K562 (cell line): ENCODE measurements around the gene LRRC75A. TPM values are rescaled to one million over a fixed set of nuclear protein-coding genes. Genes with fewer than 3 reads are reported as not detected.
A peak's percentile ranks its signal among the peaks of the same experiment; 100 is the strongest.

ENCODE experiments used
- ATAC-seq: fragments of 200-7000 bp; cut with Tn5 transposase; 3 replicates; pipeline ENCODE4 v1.9.1; 2020; ENCODE audit warnings: moderate library complexity
- BruUV-seq: library from RNA; stranded (reverse); fragments of 400-500 nt; replicated peaks from 2 replicates; lab custom pipeline; 2021; lab: Mats Ljungman, UMichigan
- CTCF ChIA-PET: fragments of 300-600 bp; formaldehyde crosslinking; extraction: SDS; loops from one replicate; lab custom pipeline; 2021; ENCODE audit warnings: low intra/inter-chr PET ratio; lab: Yijun Ruan, JAX
- POLR2A ChIA-PET: fragments of 300-600, 350-650 bp; sonication (Branson Sonifier 250); formaldehyde crosslinking; extraction: SDS; loops from one replicate; lab custom pipeline; 2021; ENCODE audit warnings: antibody characterized with exemption, inconsistent platforms; lab: Yijun Ruan, JAX
- DNase-seq, 4 experiments: peaks; one replicate each; pipeline versions ENCODE4 v3.0.0 to v3.0.0-alpha.2; 2011 to 2018; ENCODE audit warnings: low spot score in 3 of 4, mixed read lengths in 3 of 4; ENCODE audit errors: extremely low read depth in 1 of 4
- FAIRE-seq: peaks from 2 replicates; lab custom pipeline; 2011; peaks lifted over from hg19 to GRCh38; lab: Jason Lieb, UNC
- H2AFZ ChIP-seq: 2 replicates; pipeline ENCODE4 v1.6.0; 2011; ENCODE audit warnings: low read depth, low read length, control low read depth, inconsistent platforms
- H3K27ac ChIP-seq: fragments of 200-600 bp; 3 replicates; pipeline ENCODE4 v1.8.0; 2011; ENCODE audit warnings: low read depth, mild to moderate bottlenecking, control low read depth, inconsistent platforms, low read length, moderate library complexity, mixed read lengths; ENCODE audit errors: extremely low read depth
- H3K27me3 ChIP-seq, 2 experiments: fragments of 300-600 bp in 1 of 2; 2 replicates in 1 of 2; 3 replicates in 1 of 2; pipeline versions ENCODE4 v1.6.0 to v1.8.0; 2011; ENCODE audit warnings: inconsistent platforms in 2 of 2, low read length in 2 of 2, mild to moderate bottlenecking in 1 of 2, mixed read lengths in 1 of 2, moderate library complexity in 1 of 2; ENCODE audit not compliant: control insufficient read depth in 2 of 2, insufficient read depth in 2 of 2
- H3K36me3 ChIP-seq: fragments of 300-600 bp; 3 replicates; pipeline ENCODE4 v1.8.0; 2011; ENCODE audit warnings: mild to moderate bottlenecking, low read length, inconsistent platforms; ENCODE audit not compliant: control insufficient read depth, insufficient read depth
- H3K4me1 ChIP-seq, 2 experiments: fragments of 200-600 bp in 1 of 2; replicated peaks in 1 of 2; 2 replicates in 1 of 2; 3 replicates in 1 of 2; pipeline versions ENCODE4 v1.5.1 to v1.8.0; 2011; ENCODE audit warnings: inconsistent platforms in 2 of 2, low read length in 2 of 2, mild to moderate bottlenecking in 1 of 2, mixed read lengths in 1 of 2, moderate library complexity in 1 of 2; ENCODE audit not compliant: control insufficient read depth in 2 of 2, insufficient read depth in 2 of 2
- H3K4me2 ChIP-seq: 2 replicates; pipeline ENCODE4 v1.6.1; 2011; ENCODE audit warnings: low read length, control low read depth, inconsistent platforms, mixed read lengths; ENCODE audit not compliant: insufficient read depth
- H3K4me3 ChIP-seq: fragments of 200-600 bp; sonication (generic), shearing (Covaris generic); 2 replicates; pipeline ENCODE4 v1.5.1; 2016; ENCODE audit warnings: control low read depth, inconsistent platforms
- H3K79me2 ChIP-seq: fragments of 200-600 bp; 3 replicates; pipeline ENCODE4 v1.8.0; 2011; ENCODE audit warnings: low read length, inconsistent platforms; ENCODE audit not compliant: control insufficient read depth, insufficient read depth
- H3K9ac ChIP-seq, 2 experiments: 2 replicates each; pipeline versions ENCODE4 v1.6.0 to v1.6.1; 2011; ENCODE audit warnings: low read depth in 2 of 2, low read length in 2 of 2, control low read depth in 1 of 2, inconsistent platforms in 1 of 2, mild to moderate bottlenecking in 1 of 2, mixed read lengths in 1 of 2; ENCODE audit not compliant: insufficient read depth in 1 of 2
- H3K9me1 ChIP-seq: one replicate; pipeline ENCODE4 v1.6.0; 2011; ENCODE audit warnings: inconsistent platforms, mild to moderate bottlenecking, low read length, moderate library complexity; ENCODE audit not compliant: control insufficient read depth, insufficient read depth
- H3K9me3 ChIP-seq: replicated peaks from 2 replicates; pipeline ENCODE4 v1.5.1; 2011; ENCODE audit warnings: low read depth, low read length, inconsistent platforms; ENCODE audit not compliant: control insufficient read depth, insufficient read depth
- H4K20me1 ChIP-seq: replicated peaks from 2 replicates; pipeline ENCODE4 v1.6.1; 2011; ENCODE audit warnings: low read length, inconsistent platforms, mixed read lengths; ENCODE audit not compliant: control insufficient read depth, insufficient read depth
- FOXJ3 ChIP-seq: sonication (generic); formaldehyde crosslinking; IDR thresholded peaks from 2 replicates; pipeline ENCODE4 v1.4.0; 2020; ENCODE audit warnings: mild to moderate bottlenecking, missing genetic modification reagents
- PKNOX1 ChIP-seq: fragments of 450-650 bp; IDR thresholded peaks from 2 replicates; pipeline ENCODE4 v1.6.1; 2016
- WGBS: fragments of 100-300 bp; shearing (Covaris generic); methylation state at CpG from one replicate; pipeline ENCODE4 v1.1.6; 2016; ENCODE audit warnings: low coverage, mixed read lengths; ENCODE audit not compliant: insufficient coverage; ENCODE audit errors: missing lambda C conversion rate; 5-methylcytosine and 5-hydroxymethylcytosine counted together
- in situ Hi-C: fragments of 300-500 bp; cut with MboI; formaldehyde crosslinking; loops from 4 replicates; pipeline ENCODE4 v1.15.0; 2018; ENCODE audit warnings: inconsistent platforms, mixed read lengths
- intact Hi-C: fragments of 100-400 bp; cut with micrococcal nuclease; formaldehyde crosslinking; loops from 2 replicates; pipeline ENCODE4 v1.14.2; 2022
- polyA plus RNA-seq, 8 experiments: library from polyadenylated mRNA; depleted of rRNA in 4 of 8; stranded (reverse) in 5 of 8; unstranded in 3 of 8; fragments of >200 nt; fragmentation: Nextera tagmentation in 2 of 8; fragmentation: Illumina TruSeq in 1 of 8; extraction: Ambion mirVana in 2 of 8; extraction: Trizol in 1 of 8; gene quantifications; 2 replicates each; pipeline versions ENCODE4 v1.2.1 to v1.2.3, GENCODE V29; 2011 to 2014; ENCODE audit warnings: inconsistent platforms in 1 of 8, missing spikeins in 1 of 8
- total RNA-seq, 7 experiments: library from RNA; depleted of rRNA in 6 of 7; stranded (reverse); fragments of >200 nt in 6 of 7; fragmentation: Illumina TruSeq in 2 of 7; extraction: Trizol in 2 of 7; gene quantifications; 2 replicates each; pipeline versions ENCODE4 v1.2.1 to v1.2.3, GENCODE V29; 2011 to 2021; ENCODE audit warnings: low replicate concordance in 1 of 7
- TF ChIP-seq, protein P1 (sequence below): IDR thresholded peaks from 2 replicates; pipeline ENCODE4 v1.6.1; 2016; ENCODE audit warnings: missing genetic modification characterization, missing compliant biosample characterization

The LRRC75A gene
- total and polyA plus RNA-seq, 9 of the 15 experiments (the other 6 are each of a cell fraction or from before 2014, with no cell fraction given), result 0.04 to 0.34 (median 0.08) TPM; not detected in 5

GRCh38 chr17:16417896-16418684, 73.9 kb downstream of the LRRC75A start:
- H3K79me2 ChIP-seq, result peaks cover 54% of the 10 kb centered on the region
- H3K9ac ChIP-seq, result peak overlapping the region; percentile 18 to 81; a peak in 3 of 4 replicates
- peaks cover 4% of the 10 kb centered on the region for H3K9me1 ChIP-seq
- CTCF ChIA-PET, result no interaction called here
- TF ChIP-seq, protein P1, sequence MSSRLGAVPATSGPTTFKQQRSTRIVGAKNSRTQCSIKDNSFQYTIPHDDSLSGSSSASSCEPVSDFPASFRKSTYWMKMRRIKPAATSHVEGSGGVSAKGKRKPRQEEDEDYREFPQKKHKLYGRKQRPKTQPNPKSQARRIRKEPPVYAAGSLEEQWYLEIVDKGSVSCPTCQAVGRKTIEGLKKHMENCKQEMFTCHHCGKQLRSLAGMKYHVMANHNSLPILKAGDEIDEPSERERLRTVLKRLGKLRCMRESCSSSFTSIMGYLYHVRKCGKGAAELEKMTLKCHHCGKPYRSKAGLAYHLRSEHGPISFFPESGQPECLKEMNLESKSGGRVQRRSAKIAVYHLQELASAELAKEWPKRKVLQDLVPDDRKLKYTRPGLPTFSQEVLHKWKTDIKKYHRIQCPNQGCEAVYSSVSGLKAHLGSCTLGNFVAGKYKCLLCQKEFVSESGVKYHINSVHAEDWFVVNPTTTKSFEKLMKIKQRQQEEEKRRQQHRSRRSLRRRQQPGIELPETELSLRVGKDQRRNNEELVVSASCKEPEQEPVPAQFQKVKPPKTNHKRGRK, result no peak
- TF ChIP-seq FOXJ3 (CRISPR knock-in tag) (no peak), PKNOX1 (peak; percentile 37; the same call in 1 of the 2 replicates)
- intact Hi-C loops, result no loop called here
- no peaks in the 10 kb centered on the region for H3K27me3 ChIP-seq
- peak overlapping the region; percentile 74 for H3K27ac ChIP-seq
- no peak overlapping the region for H2AFZ ChIP-seq
- no TSS peak for BruUV-seq
- H3K36me3 ChIP-seq, result peaks cover 42% of the 10 kb centered on the region; the same call in 2 of the 3 replicates
- FAIRE-seq (no peak), ATAC-seq (no peak), DNase-seq (peak in 1 of 4 experiments; percentile 3)
- H4K20me1 ChIP-seq, result no peaks in the 10 kb centered on the region
- H3K9me3 ChIP-seq, result no peaks in the 10 kb centered on the region
- WGBS, result 97% methylated on average over 4 of the region's 7 CpGs
- peak overlapping the region; percentile 14; the same call in 1 of the 2 replicates for H3K4me2 ChIP-seq
- H3K4me3 ChIP-seq, result no peak overlapping the region
- peaks cover 37 to 44% of the 10 kb centered on the region in 2 experiments for H3K4me1 ChIP-seq
- in situ Hi-C loops, result no loop called here
- POLR2A ChIA-PET, result interaction anchor here (1.0 to 1.4 kb wide), 4 partner anchors 10 to 36 kb away, joined by 3 to 12 read pairs (median 4); no protein-coding TSS in a partner anchor
